Measurements from ENCODE around the gene MVP.

DNA sequence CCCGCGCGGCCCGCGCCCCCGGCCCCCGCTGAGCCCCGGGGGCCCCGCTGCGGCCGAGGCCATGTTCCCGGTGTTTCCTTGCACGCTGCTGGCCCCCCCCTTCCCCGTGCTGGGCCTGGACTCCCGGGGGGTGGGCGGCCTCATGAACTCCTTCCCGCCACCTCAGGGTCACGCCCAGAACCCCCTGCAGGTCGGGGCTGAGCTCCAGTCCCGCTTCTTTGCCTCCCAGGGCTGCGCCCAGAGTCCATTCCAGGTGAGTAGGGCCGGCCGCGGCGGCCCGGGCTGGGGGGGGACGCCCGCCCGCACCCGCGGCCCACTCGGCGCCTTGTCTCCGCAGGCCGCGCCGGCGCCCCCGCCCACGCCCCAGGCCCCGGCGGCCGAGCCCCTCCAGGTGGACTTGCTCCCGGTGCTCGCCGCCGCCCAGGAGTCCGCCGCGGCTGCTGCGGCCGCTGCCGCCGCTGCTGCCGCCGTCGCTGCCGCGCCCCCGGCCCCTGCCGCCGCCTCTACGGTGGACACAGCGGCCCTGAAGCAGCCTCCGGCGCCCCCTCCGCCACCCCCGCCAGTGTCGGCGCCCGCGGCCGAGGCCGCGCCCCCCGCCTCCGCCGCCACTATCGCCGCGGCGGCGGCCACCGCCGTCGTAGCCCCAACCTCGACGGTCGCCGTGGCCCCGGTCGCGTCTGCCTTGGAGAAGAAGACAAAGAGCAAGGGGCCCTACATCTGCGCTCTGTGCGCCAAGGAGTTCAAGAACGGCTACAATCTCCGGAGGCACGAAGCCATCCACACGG lies 13.4 kb upstream of the MVP start:
- TF ChIP-seq, protein P1, sequence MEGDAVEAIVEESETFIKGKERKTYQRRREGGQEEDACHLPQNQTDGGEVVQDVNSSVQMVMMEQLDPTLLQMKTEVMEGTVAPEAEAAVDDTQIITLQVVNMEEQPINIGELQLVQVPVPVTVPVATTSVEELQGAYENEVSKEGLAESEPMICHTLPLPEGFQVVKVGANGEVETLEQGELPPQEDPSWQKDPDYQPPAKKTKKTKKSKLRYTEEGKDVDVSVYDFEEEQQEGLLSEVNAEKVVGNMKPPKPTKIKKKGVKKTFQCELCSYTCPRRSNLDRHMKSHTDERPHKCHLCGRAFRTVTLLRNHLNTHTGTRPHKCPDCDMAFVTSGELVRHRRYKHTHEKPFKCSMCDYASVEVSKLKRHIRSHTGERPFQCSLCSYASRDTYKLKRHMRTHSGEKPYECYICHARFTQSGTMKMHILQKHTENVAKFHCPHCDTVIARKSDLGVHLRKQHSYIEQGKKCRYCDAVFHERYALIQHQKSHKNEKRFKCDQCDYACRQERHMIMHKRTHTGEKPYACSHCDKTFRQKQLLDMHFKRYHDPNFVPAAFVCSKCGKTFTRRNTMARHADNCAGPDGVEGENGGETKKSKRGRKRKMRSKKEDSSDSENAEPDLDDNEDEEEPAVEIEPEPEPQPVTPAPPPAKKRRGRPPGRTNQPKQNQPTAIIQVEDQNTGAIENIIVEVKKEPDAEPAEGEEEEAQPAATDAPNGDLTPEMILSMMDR (IDR thresholded peaks at IDR 0.05; ENCODE audit: low read depth, low read length), result no peak
- no peak for TF ChIP-seq EZH2phosphoT487 (IDR thresholded peaks at IDR 0.05; ENCODE audit: low read depth)
